Effector memory CD4-positive, alpha-beta T cell (primary cell): ENCODE measurements around the gene FCN1.

Source experiments
- DNase-seq, 3 donors: peaks; one replicate each; pipeline ENCODE4 v3.0.0-alpha.2; 2020
- H3K27ac ChIP-seq: 2 replicates; pipeline ENCODE4 v1.7.0; 2013; ENCODE audit warnings: mild to moderate bottlenecking, low read length, moderate library complexity; ENCODE audit not compliant: insufficient read depth, poor library complexity, severe bottlenecking
- H3K27me3 ChIP-seq: replicated peaks from 2 replicates; pipeline ENCODE4 v1.7.0; 2013; ENCODE audit warnings: mild to moderate bottlenecking, low read length; ENCODE audit not compliant: insufficient read depth, control insufficient read depth, poor library complexity, severe bottlenecking
- H3K36me3 ChIP-seq: 2 replicates; pipeline ENCODE4 v1.7.0; 2013; ENCODE audit warnings: mild to moderate bottlenecking, low read length, moderate library complexity; ENCODE audit not compliant: control insufficient read depth, insufficient read depth
- H3K4me1 ChIP-seq: 2 replicates; pipeline ENCODE4 v1.7.0; 2013; ENCODE audit warnings: low read length, mild to moderate bottlenecking; ENCODE audit not compliant: control insufficient read depth, insufficient read depth, poor library complexity, severe bottlenecking
- H3K4me3 ChIP-seq: 2 replicates; pipeline ENCODE4 v1.7.0; 2013; ENCODE audit warnings: low read length, low read depth, mild to moderate bottlenecking; ENCODE audit not compliant: insufficient read depth, poor library complexity, severe bottlenecking
- H3K9me3 ChIP-seq: 2 replicates; pipeline ENCODE4 v1.7.0; 2013; ENCODE audit warnings: mild to moderate bottlenecking, low read length, moderate library complexity; ENCODE audit not compliant: control insufficient read depth

Gene FCN1

GRCh38 chr9:134928436-134929192 lies 10.9 kb upstream of the FCN1 start:
- Histone ChIP-seq H3K9me3 (no peaks in the 10 kb centered on the region), H3K4me1 (no peaks in the 10 kb centered on the region), H3K4me3 (no peak overlapping the region), H3K36me3 (no peaks in the 10 kb centered on the region), H3K27me3 (no peaks in the 10 kb centered on the region), H3K27ac (no peak overlapping the region)
- DNase-seq: no peak

GRCh38 chr9:134925011-134925511 lies 7.3 kb upstream of the FCN1 start:
- Histone ChIP-seq H3K4me3 (no peak overlapping the region), H3K27me3 (no peaks in the 10 kb centered on the region), H3K36me3 (no peaks in the 10 kb centered on the region), H3K9me3 (no peaks in the 10 kb centered on the region), H3K27ac (no peak overlapping the region), H3K4me1 (no peaks in the 10 kb centered on the region)
- no peak for DNase-seq

GRCh38 chr9:134923466-134923865 lies 5.8 kb upstream of the FCN1 start:
- Histone ChIP-seq H3K27me3 (no peaks in the 10 kb centered on the region), H3K27ac (no peak overlapping the region), H3K9me3 (peaks cover 6% of the 10 kb centered on the region), H3K36me3 (no peaks in the 10 kb centered on the region), H3K4me1 (no peaks in the 10 kb centered on the region), H3K4me3 (no peak overlapping the region)
- no peak for DNase-seq

GRCh38 chr9:134922932-134923240 lies 5.2 kb upstream of the FCN1 start:
- Histone ChIP-seq H3K27ac (no peak overlapping the region), H3K27me3 (no peaks in the 10 kb centered on the region), H3K4me3 (no peak overlapping the region), H3K36me3 (no peaks in the 10 kb centered on the region), H3K4me1 (no peaks in the 10 kb centered on the region), H3K9me3 (peaks cover 6% of the 10 kb centered on the region)
- no peak for DNase-seq

- no peak overlapping the region for H3K4me3 ChIP-seq
Observed at GRCh38 chr9:134922066-134922931, 4.6 kb upstream of the FCN1 start.

GRCh38 chr9:134919303-134919702 lies 1.6 kb upstream of the FCN1 start:
- no peak overlapping the region for H3K4me3 ChIP-seq

More at GRCh38 chr9:134922066-134922931, 4.6 kb upstream of the FCN1 start:
- Histone ChIP-seq H3K4me1 (no peaks in the 10 kb centered on the region), H3K36me3 (no peaks in the 10 kb centered on the region), H3K9me3 (peaks cover 6% of the 10 kb centered on the region), H3K27ac (no peak overlapping the region), H3K27me3 (no peaks in the 10 kb centered on the region)
- no peak for DNase-seq

GRCh38 chr9:134918646-134919045 lies 934 bp upstream of the FCN1 start:
- Histone ChIP-seq H3K27me3 (no peaks in the 10 kb centered on the region), H3K9me3 (peaks cover 6% of the 10 kb centered on the region), H3K4me3 (no peak overlapping the region), H3K27ac (no peak overlapping the region), H3K4me1 (no peaks in the 10 kb centered on the region), H3K36me3 (no peaks in the 10 kb centered on the region)
- DNase-seq: no peak

More at GRCh38 chr9:134919303-134919702, 1.6 kb upstream of the FCN1 start:
- H3K27me3 ChIP-seq: no peaks in the 10 kb centered on the region
- H3K4me1 ChIP-seq: no peaks in the 10 kb centered on the region
- H3K9me3 ChIP-seq: peaks cover 6% of the 10 kb centered on the region
- H3K27ac ChIP-seq: no peak overlapping the region
- no peaks in the 10 kb centered on the region for H3K36me3 ChIP-seq
- DNase-seq: no peak

- Histone ChIP-seq H3K27ac (no peak overlapping the region), H3K4me1 (no peaks in the 10 kb centered on the region), H3K27me3 (no peaks in the 10 kb centered on the region), H3K36me3 (no peaks in the 10 kb centered on the region), H3K4me3 (no peak overlapping the region), H3K9me3 (peaks cover 6% of the 10 kb centered on the region)
- DNase-seq: no peak
Observed at GRCh38 chr9:134916161-134916665, 1.5 kb downstream of the FCN1 start.

- no peaks in the 10 kb centered on the region for H3K36me3 ChIP-seq
- H3K4me3 ChIP-seq: no peak overlapping the region
- DNase-seq: no peak
- no peaks in the 10 kb centered on the region for H3K4me1 ChIP-seq
- no peak overlapping the region for H3K27ac ChIP-seq
- peaks cover 6% of the 10 kb centered on the region for H3K9me3 ChIP-seq
- no peaks in the 10 kb centered on the region for H3K27me3 ChIP-seq
Observed at GRCh38 chr9:134915046-134915985, 2.4 kb downstream of the FCN1 start.
